ENCODE measurements around the gene MRPL37. TPM values are rescaled to one million over a fixed set of nuclear protein-coding genes. Genes with fewer than 3 reads are reported as not detected.
"Not testable (repeated sequence)": the region's sequence is repeated elsewhere in the genome, so short reads cannot be mapped to it uniquely, and the experiment has no call there.

MRPL37 gene
- polyA plus RNA-seq, 1 donor from 2014 or later, result 56.2 TPM

GRCh38 chr1:54221113-54221834 is 21.3 kb downstream of the MRPL37 start:
- H3K4me3 Mint-ChIP-seq, result no peak overlapping the region
- H3K27ac Mint-ChIP-seq, result no peak overlapping the region
- H3K36me3 Mint-ChIP-seq, result peaks cover 6% of the 10 kb centered on the region
- H3K4me1 Mint-ChIP-seq, result peaks cover 0 to 3% (median 0%) of the 10 kb centered on the region in 3 donors
- no peaks in the 10 kb centered on the region for H3K27me3 Mint-ChIP-seq
- H3K9me3 Mint-ChIP-seq, result no peaks in the 10 kb centered on the region

- Mint-ChIP-seq H3K36me3 (peaks cover 4% of the 10 kb centered on the region), H3K9me3 (no peaks in the 10 kb centered on the region), H3K4me3 (no peak overlapping the region), H3K27ac (no peak overlapping the region), H3K4me1 (peaks cover 0 to 3% (median 0%) of the 10 kb centered on the region in 3 donors), H3K27me3 (no peaks in the 10 kb centered on the region)
Measured at GRCh38 chr1:54221867-54222484, 22.0 kb downstream of the MRPL37 start.

GRCh38 chr1:54222711-54223110 is 22.7 kb downstream of the MRPL37 start:
- Mint-ChIP-seq H3K9me3 (no peaks in the 10 kb centered on the region), H3K36me3 (peaks cover 2% of the 10 kb centered on the region), H3K27me3 (no peaks in the 10 kb centered on the region), H3K4me3 (no peak overlapping the region), H3K4me1 (no peaks in the 10 kb centered on the region), H3K27ac (peak overlapping the region in 1 of 3 donors; percentile 50)

DNA sequence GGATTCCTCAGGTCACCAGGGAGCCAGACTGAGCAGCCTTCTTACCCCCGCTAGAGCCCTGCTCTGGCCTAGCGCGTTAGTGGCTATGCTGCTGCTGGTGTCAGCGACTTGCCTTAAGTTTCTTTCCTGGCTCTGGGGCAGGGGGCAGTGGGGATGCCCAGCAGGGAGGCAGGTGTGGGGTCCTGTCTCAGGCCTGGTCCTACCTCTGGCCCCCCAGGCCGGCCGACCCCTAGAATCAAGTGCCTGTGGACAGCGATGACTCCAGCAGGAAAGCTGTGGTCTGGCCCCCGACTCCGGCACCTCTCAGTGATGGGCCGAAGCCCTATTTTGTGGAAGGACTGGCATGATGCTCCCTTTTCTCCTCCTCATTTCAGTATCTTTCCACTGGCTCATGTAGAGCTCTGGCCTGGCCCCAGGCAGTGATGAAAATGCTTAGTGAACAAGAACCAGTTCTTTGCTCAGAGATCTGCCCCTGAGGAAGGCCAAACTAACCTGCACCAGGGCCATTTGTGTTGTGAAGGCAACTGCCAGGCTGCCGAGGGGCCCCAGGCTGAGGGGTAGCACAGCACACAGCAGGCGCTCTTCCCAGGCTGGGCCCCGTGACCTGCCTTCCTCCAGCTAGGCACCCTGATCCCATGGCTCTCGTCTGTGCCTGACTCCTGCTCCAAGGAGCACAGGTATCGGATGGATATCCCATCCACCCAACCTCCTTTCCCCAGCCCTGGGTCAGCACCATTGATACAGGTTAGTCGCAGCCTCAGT is 23.7 kb downstream of the MRPL37 start:
- no peaks in the 10 kb centered on the region for H3K27me3 Mint-ChIP-seq
- no peaks in the 10 kb centered on the region for H3K4me1 Mint-ChIP-seq
- no peaks in the 10 kb centered on the region for H3K9me3 Mint-ChIP-seq
- H3K36me3 Mint-ChIP-seq, result peaks cover under 1% of the 10 kb centered on the region
- no peak overlapping the region for H3K27ac Mint-ChIP-seq
- H3K4me3 Mint-ChIP-seq, result no peak overlapping the region

DNA sequence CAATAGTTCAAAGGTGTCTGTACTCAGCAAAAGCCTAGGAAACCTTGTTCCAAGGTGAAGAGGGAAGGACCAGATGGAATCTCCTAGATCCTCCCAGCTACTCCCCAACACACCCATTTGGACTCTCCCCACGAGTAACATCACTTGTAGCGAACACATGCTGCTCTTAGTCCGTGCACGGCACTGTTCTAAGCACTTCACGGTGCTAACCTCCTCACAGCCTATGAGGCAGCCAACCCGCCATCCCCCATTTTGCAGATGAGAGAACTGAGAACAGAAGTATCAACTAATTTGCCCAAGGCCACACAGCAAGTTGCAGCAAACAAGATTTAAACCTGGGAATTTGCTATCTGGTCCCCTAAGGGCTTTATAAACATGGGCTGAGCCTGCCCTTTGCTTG is 24.3 kb downstream of the MRPL37 start:
- H3K27me3 Mint-ChIP-seq, result no peaks in the 10 kb centered on the region
- no peaks in the 10 kb centered on the region for H3K4me1 Mint-ChIP-seq
- H3K36me3 Mint-ChIP-seq, result no peaks in the 10 kb centered on the region
- no peak overlapping the region for H3K27ac Mint-ChIP-seq
- no peaks in the 10 kb centered on the region for H3K9me3 Mint-ChIP-seq
- H3K4me3 Mint-ChIP-seq, result no peak overlapping the region

DNA sequence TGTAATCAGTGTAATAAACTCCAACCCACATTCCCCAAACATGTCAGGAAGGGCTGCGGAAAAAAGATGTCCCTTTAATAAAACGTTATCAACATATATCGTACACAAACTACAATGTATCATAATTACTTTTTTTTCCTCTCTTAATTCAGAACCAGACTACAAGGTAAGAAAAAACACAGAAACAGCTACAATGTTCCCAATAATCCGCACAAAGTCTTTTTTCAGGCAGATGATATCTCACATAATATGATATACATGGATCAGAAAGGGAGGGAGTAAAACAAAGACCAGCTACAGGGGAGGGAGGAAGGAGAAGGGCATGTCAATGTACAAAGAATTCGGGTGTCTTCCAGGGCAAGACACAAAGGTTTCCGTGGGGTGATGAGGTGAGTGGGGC is 25.4 kb downstream of the MRPL37 start:
- Mint-ChIP-seq H3K4me3 (no peak overlapping the region), H3K27me3 (no peaks in the 10 kb centered on the region), H3K36me3 (no peaks in the 10 kb centered on the region), H3K9me3 (no peaks in the 10 kb centered on the region), H3K4me1 (no peaks in the 10 kb centered on the region), H3K27ac (peak overlapping the region in 1 of 3 donors; percentile 21)

DNA sequence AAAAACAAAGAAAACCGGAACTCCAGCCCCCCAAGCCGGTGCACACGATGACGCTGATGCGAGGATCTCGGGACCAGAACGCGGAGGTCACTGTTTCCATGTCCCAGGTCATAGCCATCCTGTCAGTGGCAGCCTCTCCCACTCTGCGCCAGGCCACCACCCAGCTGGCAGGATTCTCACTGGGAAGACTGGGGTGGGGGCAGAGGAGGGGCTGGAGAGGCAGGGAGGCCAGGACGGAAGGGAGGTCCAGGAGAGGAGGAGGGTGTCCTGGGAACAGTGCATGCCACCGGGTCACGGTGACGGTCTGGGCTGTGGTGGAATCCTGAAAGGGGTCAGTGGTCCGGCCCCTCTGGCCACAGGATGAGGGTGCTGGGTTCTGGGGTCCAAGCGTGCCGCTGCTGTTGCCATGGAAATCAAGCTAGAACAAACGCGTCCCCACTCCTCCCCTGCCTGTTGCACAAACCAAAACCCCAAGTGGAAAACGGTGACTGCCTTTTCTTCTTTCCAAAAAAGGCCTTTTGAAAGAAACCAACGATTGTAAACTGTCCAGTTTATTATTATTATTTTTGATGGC is 26.1 kb downstream of the MRPL37 start:
- H3K4me3 Mint-ChIP-seq, result no peak overlapping the region
- no peak overlapping the region for H3K27ac Mint-ChIP-seq
- H3K4me1 Mint-ChIP-seq, result no peaks in the 10 kb centered on the region
- H3K27me3 Mint-ChIP-seq, result no peaks in the 10 kb centered on the region
- no peaks in the 10 kb centered on the region for H3K9me3 Mint-ChIP-seq
- H3K36me3 Mint-ChIP-seq, result no peaks in the 10 kb centered on the region

GRCh38 chr1:54227091-54227602 is 27.2 kb downstream of the MRPL37 start:
- peaks cover 0 to 4% (median 3%) of the 10 kb centered on the region in 3 donors for H3K4me1 Mint-ChIP-seq

DNA sequence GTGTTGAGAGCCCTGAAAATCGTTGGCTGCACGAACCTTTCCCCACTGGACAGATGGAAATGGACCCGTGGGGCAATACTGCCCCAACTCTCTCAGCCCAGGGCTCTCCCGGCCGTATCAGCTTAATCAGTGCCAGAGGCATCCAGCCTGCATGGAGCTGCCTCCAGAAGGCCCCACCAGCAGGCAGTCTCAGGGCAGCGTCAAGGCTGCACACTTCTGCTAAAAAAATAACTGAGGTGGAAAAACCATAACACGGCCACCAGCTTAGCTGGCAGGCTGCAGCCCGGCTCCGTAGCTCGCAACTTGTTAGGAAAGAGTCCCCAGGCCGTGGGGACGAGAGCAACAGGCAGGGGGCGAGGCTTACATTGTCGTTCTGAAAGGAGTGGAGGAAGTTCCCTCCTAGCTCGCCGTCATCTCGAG is 27.9 kb downstream of the MRPL37 start:
- H3K27me3 Mint-ChIP-seq, result no peaks in the 10 kb centered on the region
- peaks cover 0 to 4% (median 3%) of the 10 kb centered on the region in 3 donors for H3K4me1 Mint-ChIP-seq
- H3K36me3 Mint-ChIP-seq, result peaks cover 2% of the 10 kb centered on the region
- no peak overlapping the region for H3K27ac Mint-ChIP-seq
- no peak overlapping the region for H3K4me3 Mint-ChIP-seq
- H3K9me3 Mint-ChIP-seq, result no peaks in the 10 kb centered on the region

More at GRCh38 chr1:54227091-54227602, 27.2 kb downstream of the MRPL37 start:
- Mint-ChIP-seq H3K27me3 (no peaks in the 10 kb centered on the region), H3K9me3 (no peaks in the 10 kb centered on the region), H3K27ac (peak overlapping the region in 1 of 3 donors; percentile 39), H3K4me3 (no peak overlapping the region), H3K36me3 (peaks cover 2% of the 10 kb centered on the region)

- H3K9me3 Mint-ChIP-seq, result no peaks in the 10 kb centered on the region
- no peak overlapping the region for H3K27ac Mint-ChIP-seq
- peaks cover 2% of the 10 kb centered on the region for H3K36me3 Mint-ChIP-seq
- H3K4me3 Mint-ChIP-seq, result no peak overlapping the region
- H3K4me1 Mint-ChIP-seq, result peaks cover 0 to 4% (median 3%) of the 10 kb centered on the region in 3 donors
- H3K27me3 Mint-ChIP-seq, result no peaks in the 10 kb centered on the region
Measured at GRCh38 chr1:54228638-54229079, 28.7 kb downstream of the MRPL37 start.

DNA sequence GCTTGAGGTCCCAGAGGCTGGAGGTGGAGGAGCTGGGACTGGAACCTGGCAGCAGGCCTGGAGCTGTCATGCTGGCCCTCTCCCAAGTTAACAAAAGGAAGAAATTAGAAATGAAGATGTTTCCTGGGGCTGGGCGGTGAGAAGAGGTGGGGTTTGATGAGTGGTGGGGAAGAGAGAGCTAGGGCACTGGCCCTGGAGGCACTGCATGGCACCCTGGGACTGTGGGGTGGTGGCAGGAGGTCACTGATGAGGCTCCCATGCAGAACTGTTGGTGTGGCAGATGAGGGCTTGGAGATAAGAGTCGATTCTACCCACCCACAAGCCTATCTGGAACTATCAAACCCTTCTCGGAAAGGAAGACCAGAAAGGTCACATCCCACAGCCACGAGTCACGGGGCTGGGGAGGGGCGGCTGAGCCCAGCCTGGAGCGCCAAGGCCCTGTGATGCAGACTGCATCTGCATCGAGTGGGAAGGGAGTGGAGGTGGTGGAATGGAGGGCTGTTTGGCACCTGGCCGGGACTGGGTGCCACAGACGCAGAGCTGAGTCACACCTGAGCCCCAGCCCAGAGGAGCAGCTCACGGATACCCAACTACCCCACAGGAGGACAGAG is 29.4 kb downstream of the MRPL37 start:
- peak overlapping the region in 1 of 4 donors; percentile 63 for H3K4me3 Mint-ChIP-seq
- H3K27me3 Mint-ChIP-seq, result no peaks in the 10 kb centered on the region
- peak overlapping the region in 1 of 3 donors; percentile 28 for H3K27ac Mint-ChIP-seq
- peaks cover 2% of the 10 kb centered on the region for H3K36me3 Mint-ChIP-seq
- H3K9me3 Mint-ChIP-seq, result no peaks in the 10 kb centered on the region
- H3K4me1 Mint-ChIP-seq, result peaks cover 0 to 4% (median 3%) of the 10 kb centered on the region in 3 donors

GRCh38 chr1:54230507-54231339 is 30.8 kb downstream of the MRPL37 start:
- peaks cover 0 to 3% (median 0%) of the 10 kb centered on the region in 3 donors for H3K9me3 Mint-ChIP-seq
- H3K4me3 Mint-ChIP-seq, result no peak overlapping the region
- peaks cover 3 to 7% (median 4%) of the 10 kb centered on the region in 3 donors for H3K4me1 Mint-ChIP-seq
- peaks cover 4% of the 10 kb centered on the region for H3K36me3 Mint-ChIP-seq
- H3K27me3 Mint-ChIP-seq, result no peaks in the 10 kb centered on the region
- H3K27ac Mint-ChIP-seq, result no peak overlapping the region

- H3K4me1 Mint-ChIP-seq, H3K27ac Mint-ChIP-seq, H3K4me3 Mint-ChIP-seq, H3K9me3 Mint-ChIP-seq, H3K36me3 Mint-ChIP-seq, H3K27me3 Mint-ChIP-seq: not testable (repeated sequence)
Measured at GRCh38 chr1:54233196-54233595, 33.2 kb downstream of the MRPL37 start.

DNA sequence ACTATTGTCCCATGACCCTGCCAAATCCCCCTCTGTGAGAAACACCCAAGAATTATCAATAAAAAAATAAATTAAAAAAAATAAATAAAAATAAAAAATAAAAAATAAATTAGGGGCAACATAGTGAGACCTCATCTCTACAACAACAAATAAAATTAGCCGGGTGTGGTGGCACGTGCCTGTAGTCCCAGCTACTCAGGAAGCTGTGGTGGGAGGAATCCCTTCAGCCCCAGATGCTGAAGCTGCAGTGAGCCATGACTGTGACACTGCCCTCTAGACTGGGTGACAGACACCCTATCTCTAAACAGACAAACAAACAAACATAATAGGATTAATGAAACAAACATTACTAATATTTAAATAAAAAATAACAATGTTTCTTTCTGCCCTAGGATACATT is 34.3 kb downstream of the MRPL37 start:
- Mint-ChIP-seq H3K27me3 (no peaks in the 10 kb centered on the region), H3K4me1 (peaks cover 3 to 7% (median 4%) of the 10 kb centered on the region in 3 donors), H3K27ac (no peak overlapping the region), H3K36me3 (peaks cover 8% of the 10 kb centered on the region), H3K9me3 (peaks cover 0 to 3% (median 0%) of the 10 kb centered on the region in 3 donors), H3K4me3 (no peak overlapping the region)
